Endothelial cell of hepatic sinusoid (primary cell): ENCODE data around the gene SELENOK.

Experiments
- in situ Hi-C: cut with HindIII; loops from 2 replicates; pipeline ENCODE4 v1.10.0; 2017; ENCODE audit warnings: low sequenced_read_pairs

The SELENOK gene

DNA sequence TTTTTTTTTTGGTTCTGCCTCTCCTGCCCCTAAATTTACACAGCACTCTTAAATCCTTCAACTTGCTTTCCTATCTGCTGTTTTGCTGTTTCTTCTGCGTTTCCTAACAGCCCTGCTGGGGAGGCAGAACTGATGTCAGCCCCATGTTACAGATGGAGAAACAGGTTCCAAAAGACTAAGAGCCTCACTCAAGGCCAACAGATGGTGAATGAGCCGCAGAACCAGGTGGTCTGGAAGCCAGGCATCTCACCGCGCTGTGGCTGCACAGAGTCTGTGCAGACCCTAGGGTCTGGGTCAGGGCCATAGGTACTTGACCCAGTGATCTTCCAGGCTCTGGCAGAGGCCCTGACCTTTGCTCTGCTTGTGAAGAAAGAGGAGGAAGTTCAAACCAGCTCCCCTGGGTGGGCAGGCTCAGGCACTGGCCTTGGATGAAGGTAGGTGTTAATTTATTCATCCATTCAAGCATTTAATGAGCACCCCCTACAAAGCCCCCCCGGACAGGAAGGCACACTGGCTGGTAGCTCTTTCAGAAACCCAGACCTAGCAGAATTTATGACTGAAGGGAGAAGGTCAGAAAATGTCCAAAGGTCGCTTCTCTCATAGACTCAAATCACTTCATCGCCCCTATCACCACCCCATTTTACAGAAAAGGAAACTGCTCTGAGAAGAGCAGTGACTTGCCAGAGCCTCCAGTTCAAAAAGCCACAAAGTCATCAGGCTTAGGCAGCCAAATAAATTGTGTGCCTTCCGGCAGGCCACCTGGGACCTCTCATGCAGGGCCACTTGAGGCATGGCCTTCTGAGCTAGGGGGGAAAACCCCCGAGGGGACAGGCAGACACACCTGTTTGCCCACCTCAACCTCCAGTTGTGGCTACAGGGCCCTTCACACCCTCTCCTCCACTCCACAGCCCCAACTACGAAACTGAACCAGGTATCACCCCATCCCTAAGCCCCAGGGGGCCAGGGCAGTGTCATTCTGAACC is 48.2 kb downstream of the SELENOK start:
- in situ Hi-C loops, result no loop called here

- in situ Hi-C loops, result no loop called here
Measured at GRCh38 chr3:53842436-53843194, 49.0 kb downstream of the SELENOK start.

DNA sequence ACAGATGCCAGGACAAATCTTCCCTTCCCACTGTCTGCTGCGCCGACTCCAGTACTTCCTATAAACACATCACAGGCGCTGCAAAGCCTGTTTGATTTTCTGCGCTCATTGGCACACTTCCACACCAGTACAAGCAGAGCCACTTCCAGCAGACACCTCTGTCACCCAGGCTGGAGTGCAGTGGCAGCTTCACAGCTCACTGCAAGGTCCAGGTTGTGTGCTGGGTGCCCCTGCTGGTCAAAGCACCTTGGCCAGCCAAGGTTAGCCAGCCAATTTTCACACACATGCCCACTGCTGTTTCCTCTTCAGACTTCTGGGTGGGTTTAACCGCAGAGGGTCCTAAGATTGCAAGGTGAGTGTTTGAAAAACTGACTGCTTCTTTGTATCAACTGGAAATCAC is 50.4 kb downstream of the SELENOK start:
- in situ Hi-C loops, result no loop called here

- in situ Hi-C loops, result loop anchor here (5.0 kb wide), 1 partner anchor 50 kb away; no protein-coding TSS in a partner anchor
Measured at GRCh38 chr3:53837331-53837730, 54.3 kb downstream of the SELENOK start.

- in situ Hi-C loops, result loop anchor here (5.0 kb wide), 1 partner anchor 49 kb away; no protein-coding TSS in a partner anchor
Measured at GRCh38 chr3:53836084-53836872, 55.4 kb downstream of the SELENOK start.

- in situ Hi-C loops, result loop anchor here (5.0 kb wide), 1 partner anchor 48 kb away; no protein-coding TSS in a partner anchor
Measured at GRCh38 chr3:53835257-53835656, 56.4 kb downstream of the SELENOK start.

GRCh38 chr3:53834429-53835095 is 57.1 kb downstream of the SELENOK start:
- in situ Hi-C loops, result loop anchor here (5.0 kb wide), 1 partner anchor 47 kb away; no protein-coding TSS in a partner anchor
